ENCODE data around the gene ENOX1.

Gene ENOX1

DNA sequence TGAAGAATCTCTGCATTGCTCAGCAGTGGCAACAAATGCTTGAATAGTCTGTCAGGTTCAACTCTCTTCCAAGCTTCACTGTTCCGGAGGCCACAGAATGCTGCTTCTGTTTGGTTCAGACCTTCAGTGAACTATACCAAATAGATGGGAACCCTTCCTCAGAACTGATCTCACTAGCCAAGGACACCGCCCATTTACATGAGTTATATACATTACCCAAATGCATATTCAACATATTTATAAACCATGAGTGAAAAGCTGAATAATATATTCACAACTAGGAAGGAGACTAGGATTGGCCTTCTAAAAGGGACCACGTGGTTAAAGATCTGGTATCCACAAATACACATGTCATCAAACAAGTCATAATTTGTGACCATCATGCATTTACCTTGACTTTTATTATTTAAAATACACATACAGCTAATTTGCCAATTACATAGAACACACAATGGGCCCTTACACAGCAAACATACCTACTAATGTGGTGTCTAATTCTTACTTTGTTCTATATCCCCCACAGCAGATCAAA, 49.3 kb downstream of the ENOX1 start:
- DNase-seq, result no peak

DNA sequence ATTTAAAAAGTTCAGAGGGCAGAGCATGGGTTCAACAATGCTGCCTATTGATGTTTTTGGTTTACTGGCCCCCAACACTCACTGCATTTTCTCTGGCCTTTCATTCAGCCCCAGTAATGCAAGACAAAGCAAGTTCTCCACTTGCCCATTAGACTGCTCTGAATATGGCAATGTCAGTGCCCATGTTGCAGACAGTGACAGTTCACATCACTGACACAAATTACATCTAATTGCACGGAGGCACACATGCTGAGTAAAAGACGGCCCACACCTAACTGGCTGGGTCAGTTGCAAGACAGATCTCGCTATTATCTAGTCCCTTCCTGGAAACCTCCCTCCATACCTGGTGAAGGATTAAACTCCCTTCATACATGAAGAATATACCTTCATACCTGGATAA, 54.0 kb downstream of the ENOX1 start:
- no peak for DNase-seq

DNA sequence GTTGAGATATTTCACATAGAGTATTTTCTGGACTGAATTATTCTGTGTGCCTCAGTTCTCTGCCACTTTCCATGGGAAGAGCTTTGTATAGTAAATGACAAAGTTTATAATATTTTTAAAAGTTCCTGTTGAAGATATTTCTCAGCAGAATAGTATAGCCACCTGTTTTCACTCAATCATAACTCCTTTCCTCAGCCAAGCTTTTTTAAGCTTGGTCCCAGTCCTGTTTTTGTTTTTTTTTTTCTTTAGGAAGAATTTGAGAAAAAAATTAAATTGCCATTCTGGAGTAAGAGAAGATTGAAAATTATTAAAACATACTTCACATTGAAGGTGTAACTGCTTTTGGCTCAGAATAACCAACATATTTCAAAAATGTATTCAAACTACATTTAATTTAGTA, 55.5 kb downstream of the ENOX1 start:
- DNase-seq, result no peak

DNA sequence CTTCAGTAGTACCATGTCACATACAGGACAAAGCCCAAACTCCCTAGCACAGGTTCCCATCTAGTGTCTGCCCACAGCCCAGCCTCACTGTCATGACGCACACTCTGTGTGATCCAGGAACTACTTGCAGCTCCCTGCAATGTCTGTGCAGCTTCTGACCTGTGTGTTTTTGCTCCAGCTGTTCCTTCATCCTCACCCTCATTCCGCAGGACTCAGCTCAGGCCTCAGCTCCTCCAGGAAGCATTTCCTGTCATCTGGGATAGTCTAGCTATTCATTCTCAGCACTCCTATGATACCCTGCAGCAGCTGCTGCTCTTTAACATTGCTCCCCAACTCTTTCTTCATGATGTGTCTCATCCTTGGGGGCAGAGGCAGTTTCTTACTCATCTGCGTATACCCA, 56.1 kb downstream of the ENOX1 start:
- no peak for DNase-seq

DNA sequence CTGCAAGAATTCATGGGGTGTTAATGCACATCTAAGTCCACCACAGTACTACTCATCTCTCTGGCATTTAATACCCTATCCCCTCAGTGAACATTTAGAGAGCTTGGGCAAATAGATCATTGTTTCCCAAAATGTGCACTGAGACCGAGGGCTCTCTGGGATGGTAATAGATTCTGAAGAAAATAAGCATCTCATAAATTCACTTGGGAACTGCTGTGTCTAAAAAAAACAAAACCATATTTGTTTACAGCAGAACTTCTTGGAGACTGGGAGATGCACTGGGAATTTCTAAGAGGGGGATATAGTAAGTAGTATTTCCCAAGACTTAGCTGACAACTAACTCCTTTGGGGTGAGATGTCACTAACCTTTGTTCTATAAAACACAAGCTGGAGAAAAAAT, 58.4 kb downstream of the ENOX1 start:
- no peak for DNase-seq

DNA sequence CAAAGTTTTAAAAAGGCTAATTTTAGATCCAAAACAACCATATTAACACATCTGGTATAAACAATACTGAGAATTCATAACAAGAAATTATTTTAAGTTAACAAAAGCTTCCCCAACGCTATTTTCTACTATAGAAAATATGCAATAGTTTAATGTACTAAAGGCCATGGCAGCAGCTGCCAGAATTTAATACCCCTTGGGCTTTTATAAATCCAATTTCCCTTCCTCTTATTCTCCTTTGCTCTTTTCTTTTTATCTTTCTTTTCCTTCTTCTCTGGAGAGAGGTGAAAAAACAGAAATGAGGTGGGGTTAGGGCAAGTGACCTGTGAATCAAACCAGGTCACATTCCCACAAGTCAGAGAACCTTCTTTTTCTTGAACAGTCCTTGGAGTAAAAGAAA, 58.9 kb downstream of the ENOX1 start:
- DNase-seq, result no peak

DNA sequence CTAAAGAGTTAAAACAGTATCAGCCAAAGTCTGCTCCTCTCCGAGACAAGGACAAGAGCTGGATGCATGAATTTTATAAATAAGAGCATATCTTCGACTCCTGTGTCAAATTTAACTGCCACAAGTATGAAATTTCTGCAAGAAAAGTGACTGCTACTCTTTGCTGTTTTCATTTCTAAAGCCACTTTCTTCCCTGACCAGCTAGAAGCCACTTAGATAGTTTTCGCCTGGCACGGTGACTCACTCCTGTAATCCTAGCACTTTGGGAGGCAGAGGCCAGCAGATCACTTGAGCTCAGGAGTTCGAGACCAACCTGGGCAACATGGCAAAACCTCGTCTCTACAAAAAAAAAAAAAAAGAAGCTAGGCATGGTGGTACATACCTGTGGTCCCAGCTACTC, 61.3 kb downstream of the ENOX1 start:
- no peak for DNase-seq

DNA sequence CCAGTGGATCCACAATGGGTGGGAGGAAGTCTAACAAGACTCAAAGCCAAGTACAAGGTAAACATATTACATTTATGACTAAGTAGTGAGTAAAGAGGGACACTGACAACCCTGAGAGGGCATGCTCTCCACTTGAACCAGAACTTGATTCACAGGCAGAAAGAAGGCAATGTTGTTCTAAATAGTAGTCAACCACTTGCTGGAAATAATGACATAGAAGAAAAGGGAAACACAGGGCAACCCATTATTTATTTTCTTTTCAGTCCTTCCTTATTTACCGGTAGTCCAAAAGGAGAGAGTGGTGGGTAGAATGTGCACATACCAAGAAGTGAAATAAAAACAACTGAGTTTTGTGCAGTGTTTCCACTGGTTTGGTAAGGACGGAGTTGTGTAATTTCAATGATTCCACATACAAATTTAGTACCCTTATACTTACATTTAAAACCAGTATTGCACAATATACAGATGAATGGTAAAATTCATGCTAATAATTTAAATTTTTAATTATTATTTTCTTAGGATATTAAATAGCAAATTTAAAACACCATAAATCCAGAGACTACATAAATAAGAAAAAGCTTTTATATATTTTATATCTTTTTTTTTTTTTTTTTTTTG, 65.9 kb downstream of the ENOX1 start:
- DNase-seq, result no peak

DNA sequence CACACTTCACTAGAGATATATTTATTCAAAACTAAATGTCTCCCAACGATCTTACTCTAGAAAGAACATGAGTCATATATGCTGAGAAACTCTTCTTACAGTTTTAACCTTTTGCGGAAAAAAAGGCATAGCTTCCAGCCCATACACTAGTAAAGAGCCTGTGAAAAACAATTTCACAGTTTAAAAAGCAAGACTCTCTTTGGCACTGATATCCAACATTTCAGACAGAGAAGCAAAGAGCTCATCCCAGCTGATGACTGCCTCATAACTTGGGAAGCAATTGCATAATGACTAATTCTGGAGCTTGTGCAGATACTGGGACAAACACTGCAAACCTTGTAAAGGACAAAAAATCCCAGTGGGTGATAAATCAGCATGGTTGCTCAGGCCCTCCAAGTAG, 88.0 kb downstream of the ENOX1 start:
- no peak for DNase-seq

DNA sequence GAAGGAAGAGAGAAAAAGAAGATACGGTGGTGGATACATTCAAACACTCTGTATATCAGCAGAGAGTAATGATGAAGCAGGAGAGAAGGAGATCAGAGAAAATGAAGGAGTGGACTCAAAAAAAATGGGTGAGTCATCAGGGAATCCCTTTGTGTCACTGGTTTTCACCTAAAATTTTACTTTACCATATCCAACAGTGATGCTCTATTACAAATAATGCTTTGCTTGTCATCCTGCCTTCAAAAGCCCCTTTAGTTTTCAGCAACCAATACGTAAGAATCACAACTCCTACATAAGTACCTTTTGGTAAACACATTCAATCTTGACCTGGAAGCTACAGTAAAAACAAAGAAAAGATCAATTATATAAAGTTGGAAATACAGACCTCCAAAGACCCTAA, 88.8 kb downstream of the ENOX1 start:
- DNase-seq, result no peak

DNA sequence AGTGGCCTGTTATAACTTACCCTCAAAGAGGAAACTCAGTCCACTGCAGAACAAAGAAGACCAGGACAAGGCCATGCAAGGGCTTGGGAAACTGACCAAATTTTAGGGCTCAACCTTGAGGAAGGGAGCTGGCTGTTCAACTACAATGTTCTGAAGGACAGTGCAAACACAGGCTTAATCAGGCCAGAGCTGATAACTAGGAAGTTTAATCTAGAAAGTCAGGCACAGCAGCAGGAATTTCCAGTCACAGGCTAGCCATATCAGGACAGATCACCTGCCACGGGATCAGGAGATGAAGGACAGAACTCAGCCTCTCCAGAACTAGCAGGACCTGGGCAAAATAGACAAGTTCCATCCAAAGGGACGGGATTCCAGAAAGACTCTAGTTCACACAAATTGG, 89.4 kb downstream of the ENOX1 start:
- no peak for DNase-seq

DNA sequence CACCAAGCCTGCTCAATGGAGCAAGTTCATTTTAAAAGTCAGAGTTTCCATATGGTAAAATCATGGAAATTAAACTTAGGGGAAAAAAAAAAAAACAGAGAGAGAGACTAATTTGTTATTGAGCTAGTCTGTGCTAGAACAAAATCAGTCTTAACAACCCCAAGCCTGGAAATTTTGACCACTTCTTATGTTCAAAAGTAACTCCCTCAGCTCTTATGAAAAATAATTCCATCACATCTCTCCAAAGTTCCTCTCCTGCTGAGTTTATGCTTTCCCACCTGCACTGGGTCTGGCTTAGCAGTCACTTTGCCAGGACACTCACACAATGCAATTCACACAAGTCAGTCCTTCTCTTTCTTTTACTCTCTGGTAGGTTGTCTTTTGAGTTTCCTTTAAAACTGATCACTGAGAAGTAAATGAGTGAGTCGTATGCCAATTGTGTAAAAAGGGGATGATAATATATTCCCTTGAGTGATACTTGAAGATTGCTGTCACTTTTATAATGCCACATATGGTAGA, 92.6 kb downstream of the ENOX1 start:
- no peak for DNase-seq

DNA sequence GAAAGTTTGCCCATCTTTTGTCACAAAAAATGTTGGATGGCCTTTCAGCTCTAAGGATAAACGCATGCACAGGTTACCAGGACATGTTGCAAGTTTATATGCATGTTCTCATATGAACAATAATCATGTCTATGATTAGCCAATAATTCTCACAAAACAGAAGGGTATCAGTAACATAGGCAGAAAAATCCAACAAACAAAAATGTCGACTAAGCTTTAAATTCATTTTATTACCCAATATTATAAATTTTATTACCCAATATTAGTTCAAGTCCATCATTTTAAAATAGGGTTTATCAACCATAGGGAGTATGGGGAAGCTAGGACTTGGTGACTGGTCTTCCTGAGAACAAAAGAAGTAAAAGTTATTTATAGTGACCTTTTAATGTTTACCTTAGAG, 93.1 kb downstream of the ENOX1 start:
- DNase-seq, result no peak

DNA sequence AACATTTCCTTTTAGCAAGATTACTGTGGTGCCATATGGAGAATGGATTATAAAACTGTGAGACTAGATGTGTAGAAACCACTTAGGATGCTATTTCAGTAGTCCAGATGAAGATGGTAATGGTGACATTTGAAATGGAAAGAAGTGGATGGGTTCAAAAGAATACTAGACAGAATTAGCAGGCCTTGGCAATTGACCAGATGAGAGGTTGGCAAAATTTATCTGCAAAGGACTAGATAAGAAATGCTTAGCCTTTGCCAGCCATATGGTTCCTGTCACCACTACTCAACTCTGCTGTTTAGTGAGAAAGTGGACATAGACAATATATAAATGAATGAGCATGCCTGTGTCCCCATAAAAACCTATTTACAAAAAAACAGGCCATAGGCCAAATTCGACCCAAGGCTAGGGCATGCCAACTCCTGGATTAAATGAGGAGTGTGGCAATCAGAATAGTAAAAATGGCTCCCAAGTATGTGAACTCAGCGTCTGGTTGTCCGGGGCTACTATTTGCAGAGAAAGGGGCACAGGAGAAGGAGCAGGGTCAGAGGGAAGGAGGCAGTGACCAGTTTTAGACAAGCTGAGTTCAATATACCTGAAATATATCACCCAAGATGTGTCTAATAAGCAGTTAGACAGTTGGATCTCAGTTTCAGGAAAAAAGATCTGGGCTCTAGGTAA, 98.4 kb downstream of the ENOX1 start:
- no peak for DNase-seq

DNA sequence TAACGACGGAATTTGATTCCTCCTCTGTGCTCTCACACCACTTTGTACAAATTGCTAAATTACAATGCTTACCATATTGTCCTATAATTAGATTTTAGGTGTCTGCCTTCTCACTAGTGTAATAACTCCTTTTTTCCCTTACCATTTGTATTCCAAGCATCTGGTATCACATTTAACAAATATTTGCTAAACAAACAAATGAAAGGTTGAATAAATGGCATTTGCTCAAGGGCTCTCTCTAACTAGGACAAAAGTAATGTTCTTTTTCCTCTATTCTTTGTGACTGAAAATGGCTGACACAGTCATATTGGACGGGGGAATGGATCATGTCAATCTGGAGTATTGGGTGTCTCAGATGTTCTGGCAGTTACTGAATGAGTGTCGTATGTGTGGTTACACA, 99.7 kb downstream of the ENOX1 start:
- DNase-seq, result no peak

DNA sequence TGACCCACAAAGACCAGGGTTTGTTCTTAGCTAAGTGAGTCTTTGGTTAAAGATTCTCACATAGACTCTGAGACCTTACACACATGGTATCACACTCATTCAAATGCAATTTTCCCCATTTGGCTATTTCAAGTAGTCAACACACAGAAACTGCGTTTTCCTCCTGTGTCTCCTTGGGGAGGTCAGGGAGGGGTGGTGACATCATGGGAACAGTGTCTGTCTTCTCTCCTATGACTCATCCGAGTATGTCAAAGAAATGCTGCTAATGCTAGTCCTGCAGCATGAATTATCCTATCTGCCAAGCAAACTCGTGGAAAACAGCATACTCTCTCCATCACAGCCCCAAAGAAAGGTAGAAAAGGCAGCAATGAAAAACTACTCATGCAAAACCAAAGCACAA, 100.2 kb downstream of the ENOX1 start:
- no peak for DNase-seq

DNA sequence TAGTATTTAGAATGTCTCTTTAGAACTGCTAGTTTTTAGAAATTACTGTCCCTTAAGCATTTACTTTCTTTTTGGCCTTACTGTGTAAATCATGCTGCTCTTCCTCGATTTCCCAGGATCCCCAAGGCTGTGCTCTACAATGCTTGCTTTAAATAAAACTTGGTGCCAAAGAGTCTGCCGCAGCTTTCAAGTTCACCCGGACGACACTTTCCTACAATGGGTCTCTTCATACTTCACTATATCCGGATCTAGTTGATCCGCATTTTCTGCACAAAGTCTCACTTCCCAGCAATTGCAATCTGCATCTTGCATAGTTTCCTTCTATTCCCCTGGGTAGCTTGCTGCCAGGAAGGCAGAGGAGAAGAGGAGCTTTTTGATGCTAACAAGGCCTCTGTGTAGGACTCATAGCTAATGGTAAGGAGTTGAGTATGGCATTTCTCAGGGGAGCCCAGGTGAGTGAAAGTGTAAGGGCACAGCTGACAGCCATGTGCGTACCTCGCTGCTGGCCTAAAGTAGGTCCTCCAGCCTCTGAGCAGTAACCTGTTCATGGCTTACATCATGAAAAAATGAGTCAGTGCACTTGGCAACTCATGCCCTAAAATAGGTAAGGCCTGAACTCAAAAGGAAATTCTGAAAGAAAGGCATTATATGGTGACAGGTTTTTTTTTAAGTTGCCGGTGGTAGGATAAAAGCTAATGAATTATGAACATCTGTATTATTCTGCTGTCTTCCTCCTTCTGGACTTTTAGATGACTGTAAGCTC, 101.6 kb downstream of the ENOX1 start:
- DNase-seq, result no peak

DNA sequence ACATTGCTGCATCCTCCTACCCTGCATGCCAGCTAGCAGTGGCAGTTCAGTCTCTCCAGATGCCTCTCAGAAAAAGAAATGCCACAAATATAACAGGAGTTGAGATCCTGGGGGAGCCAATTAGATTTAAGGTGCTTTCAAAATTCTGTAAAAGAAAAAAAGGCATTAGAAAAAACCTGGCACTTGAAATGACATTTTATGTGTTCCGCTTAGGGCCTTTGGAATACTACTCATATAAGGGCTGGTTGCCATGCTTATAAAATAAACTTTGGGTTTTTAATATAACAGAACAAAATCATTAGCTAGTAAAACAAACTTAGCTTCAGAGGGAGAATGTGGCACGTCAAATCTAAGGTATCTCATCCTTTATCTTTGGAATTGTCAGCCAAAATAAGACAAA, 104.1 kb downstream of the ENOX1 start:
- no peak for DNase-seq

DNA sequence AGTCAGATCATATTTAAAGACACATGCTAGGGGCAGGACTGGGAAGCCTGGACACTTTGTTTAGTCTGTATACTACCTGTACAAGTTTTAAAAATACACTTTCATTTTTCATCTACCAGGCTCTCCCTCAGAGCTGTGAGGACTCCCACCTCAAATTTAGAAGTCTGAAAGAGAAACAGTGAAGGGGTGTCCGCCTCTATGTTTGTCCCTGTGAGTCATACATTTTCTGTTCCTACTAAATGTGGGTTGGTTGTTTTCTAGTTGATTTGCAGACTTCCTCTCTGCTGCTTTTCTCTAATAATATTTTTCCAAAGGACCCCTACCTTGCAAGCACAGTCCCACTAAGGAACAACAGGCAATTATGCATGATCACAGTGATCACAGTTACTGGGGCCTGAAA, 110.5 kb downstream of the ENOX1 start:
- no peak for DNase-seq

DNA sequence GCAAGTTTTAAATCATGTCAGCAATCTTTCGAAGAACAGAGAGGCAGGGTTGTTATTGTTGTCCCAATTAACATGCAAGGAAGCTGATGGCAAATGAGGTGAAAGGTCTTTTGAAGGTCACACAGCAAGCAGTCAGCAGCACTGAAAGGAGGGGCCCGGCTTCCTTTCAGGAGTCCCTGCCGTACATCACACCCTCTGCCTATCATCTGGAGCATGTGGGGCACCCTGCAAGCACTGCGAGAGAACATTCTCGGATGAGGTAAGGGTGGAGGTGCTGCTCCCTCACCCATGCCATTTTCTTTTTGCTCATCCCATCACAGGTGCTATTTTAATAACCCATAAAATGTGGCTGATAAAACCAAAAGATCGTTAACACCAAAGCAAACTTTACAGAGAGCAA, 111.2 kb downstream of the ENOX1 start:
- DNase-seq, result no peak

DNA sequence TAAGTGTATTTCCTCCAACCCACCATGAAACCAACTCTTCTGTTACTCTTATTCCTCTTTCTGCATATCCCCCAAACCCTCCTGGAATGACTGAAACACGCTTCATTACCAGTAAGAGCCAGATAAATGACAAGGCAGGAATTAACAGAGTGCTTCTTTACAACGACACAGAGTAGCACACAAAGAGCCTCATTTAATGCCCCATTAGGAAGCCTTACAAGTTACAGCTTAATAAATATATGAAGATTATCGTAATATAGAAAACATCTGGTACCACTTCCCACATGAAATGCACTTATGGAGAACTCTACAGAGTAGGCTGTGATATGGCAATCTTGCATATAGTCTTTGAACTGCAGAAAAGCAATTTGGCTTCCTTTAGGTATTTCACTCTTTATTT, 116.8 kb downstream of the ENOX1 start:
- no peak for DNase-seq

DNA sequence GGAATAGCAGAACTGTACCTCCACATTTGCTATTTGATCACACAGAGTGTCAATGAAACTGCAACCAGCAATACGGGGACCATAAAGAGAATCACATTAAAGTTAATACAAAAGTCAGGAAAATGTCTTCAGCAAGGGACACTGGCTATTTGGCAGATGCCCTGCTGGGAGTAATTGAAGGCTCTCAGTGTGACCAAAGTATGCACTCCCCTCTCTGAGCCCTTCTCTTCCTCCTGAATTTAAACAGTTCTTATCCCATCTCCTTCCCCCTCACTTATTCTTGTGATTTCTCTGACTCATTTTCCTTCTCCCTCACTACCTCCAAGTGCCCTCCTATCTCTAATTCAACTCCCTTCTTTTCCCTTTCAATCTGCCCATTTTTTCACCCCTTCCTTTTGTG, 117.7 kb downstream of the ENOX1 start:
- DNase-seq, result no peak

DNA sequence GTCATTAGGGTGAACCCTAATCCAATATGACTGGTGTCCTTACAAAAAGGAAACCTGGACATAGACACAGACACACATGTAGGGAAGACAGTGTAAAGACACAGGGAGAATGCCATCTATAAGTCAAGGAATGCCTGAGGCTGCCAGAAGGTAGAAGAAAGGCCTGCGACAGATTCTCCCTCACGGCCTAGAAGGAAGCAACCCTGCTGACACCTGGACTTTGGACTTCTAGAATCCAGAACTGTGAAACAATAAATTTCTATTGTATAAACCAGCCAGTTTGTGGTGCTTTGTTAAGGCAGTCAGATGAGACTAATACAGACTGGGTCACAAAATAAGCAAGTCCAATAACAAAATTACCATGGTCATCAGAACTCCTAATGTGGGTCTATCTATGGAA, 120.4 kb downstream of the ENOX1 start:
- no peak for DNase-seq

DNA sequence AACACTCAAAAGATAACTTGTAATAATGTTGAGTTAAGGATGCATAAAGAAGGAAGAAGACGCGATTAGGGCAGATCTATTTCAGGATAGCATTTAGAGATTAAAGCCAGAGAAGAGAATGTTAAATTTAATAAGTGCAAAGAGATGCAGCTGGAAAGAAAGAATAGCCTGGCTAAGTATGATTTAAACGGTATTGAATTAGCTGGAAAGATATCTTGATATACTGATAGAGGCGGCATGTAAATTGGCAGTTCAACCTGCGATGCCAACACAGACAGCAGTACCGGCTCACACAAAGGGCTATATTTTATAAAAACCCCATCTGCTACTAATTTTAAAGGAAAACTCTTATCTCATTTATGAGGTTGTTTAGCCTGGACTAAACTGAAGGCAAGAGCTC, 121.4 kb downstream of the ENOX1 start:
- no peak for DNase-seq
